ENCODE measurements around the gene UBXN11.
"Not testable (repeated sequence)": the region's sequence is repeated elsewhere in the genome, so short reads cannot be mapped to it uniquely, and the experiment has no call there.

Gene UBXN11

GRCh38 chr1:26295194-26296138, 11.0 kb downstream of the UBXN11 start:
- H3K4me3 ChIP-seq (replicated peaks; ENCODE audit: low read depth, low read length) = no peak overlapping the region
- no peak for DNase-seq (ENCODE audit: extremely low read depth, low read depth)
- no peak for TF ChIP-seq CTCF (IDR thresholded peaks at IDR 0.05; ENCODE audit: low read depth, low read length, missing control alignments)

GRCh38 chr1:26293911-26294463, 12.4 kb downstream of the UBXN11 start:
- DNase-seq (ENCODE audit: extremely low read depth, low read depth) = no peak
- no peak overlapping the region for H3K4me3 ChIP-seq (replicated peaks; ENCODE audit: low read depth, low read length)
- no peak for TF ChIP-seq CTCF (IDR thresholded peaks at IDR 0.05; ENCODE audit: low read depth, low read length, missing control alignments)

DNA sequence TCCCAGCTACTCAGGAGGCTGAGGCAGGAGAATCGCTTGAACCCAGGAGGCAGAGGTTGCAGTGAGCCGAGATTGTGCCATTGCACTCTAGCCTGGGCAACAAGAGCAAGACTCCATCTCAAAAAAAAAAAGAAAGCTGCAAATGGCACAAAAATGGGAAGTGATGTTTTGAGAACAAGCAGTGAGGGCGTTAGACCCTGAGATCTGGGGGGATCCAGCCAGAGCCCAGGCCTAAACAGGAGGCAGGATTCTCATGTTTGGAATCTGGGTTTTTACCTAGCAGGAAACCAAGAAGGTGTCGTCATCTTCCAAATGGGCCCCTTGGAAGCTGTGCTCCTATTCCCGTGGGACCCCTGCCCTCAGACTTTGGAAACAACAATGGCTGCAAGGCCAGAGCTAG, 13.7 kb downstream of the UBXN11 start:
- DNase-seq (ENCODE audit: extremely low read depth, low read depth); H3K4me3 ChIP-seq (replicated peaks; ENCODE audit: low read depth, low read length): not testable (repeated sequence)

DNA sequence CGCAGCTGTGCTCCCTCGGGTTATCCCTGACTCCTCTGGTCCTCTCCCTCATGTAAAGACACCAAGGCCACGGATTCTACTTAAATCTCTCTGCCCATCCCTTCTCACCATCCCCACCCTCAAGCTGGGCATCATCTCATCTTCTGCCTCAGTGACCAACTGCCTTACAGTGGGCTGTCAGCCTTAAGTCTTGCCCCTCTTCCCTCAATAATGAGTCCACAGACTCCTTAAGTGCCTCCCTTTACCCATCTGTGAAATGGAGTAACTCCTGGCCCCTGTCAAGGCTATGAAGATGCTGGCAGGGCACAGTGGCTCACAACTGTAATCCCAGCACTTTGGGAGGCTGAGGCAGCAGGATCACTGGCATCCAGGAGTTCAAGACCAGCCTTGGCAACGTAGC, 14.5 kb downstream of the UBXN11 start:
- DNase-seq (ENCODE audit: extremely low read depth, low read depth) = no peak
- H3K4me3 ChIP-seq (replicated peaks; ENCODE audit: low read depth, low read length) = no peak overlapping the region
- TF ChIP-seq CTCF (IDR thresholded peaks at IDR 0.05; ENCODE audit: low read depth, low read length, missing control alignments) = no peak

DNA sequence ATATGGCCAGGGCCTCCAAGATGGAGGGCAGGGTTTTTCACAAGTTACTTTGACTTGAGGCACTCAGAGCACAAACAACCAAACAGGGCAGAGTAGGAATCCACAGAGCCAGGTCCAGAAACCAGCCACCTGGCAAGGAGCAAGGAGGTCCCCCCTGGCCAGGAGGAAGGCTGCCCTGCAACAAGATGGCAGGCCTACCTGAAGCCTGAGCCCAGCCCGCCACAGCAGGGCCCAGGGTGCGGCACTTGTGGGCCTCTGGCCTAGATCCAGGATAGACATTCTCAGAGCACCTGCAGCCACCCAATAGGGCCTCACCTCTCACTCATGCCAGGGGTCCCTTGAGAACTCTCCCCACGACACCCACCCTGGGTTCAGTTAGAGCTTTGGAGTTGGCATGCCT, 15.0 kb downstream of the UBXN11 start:
- DNase-seq (ENCODE audit: extremely low read depth, low read depth) = no peak
- TF ChIP-seq CTCF (IDR thresholded peaks at IDR 0.05; ENCODE audit: low read depth, low read length, missing control alignments) = no peak
- H3K4me3 ChIP-seq (replicated peaks; ENCODE audit: low read depth, low read length) = no peak overlapping the region

DNA sequence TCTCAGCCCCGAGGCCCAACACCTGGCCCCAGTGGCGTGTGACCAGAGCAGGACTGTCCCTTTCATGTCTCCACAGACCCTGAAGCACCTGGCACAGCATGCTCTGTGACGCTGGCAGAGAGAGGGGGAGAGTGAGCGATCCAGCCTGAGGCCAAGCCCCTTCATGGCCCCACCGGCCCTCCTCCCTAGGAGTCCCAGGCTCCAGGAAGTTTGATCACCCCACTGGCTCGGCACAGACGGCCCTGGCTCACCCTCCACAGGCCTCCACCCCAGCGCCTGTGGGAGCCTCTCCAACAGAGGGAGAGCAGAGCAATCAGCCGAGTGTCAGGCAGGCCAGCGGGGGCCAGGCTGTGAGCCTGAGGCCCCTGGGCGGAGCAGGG, 15.6 kb downstream of the UBXN11 start:
- H3K4me3 ChIP-seq (replicated peaks; ENCODE audit: low read depth, low read length) = no peak overlapping the region
- no peak for DNase-seq (ENCODE audit: extremely low read depth, low read depth)

More for the DNA sequence above, 15.6 kb downstream of the UBXN11 start:
- TF ChIP-seq CTCF (IDR thresholded peaks at IDR 0.05; ENCODE audit: low read depth, low read length, missing control alignments) = no peak

Data from HFF-Myc (cell line).